Activated CD4-positive, CD25-positive, alpha-beta regulatory T cell treated with anti-CD3 and anti-CD28 coated beads, Interleukin-2, amount 50 U/mL, for 16 hours (primary cell): ENCODE data around the gene ENHO.

Source experiments
- DNase-seq: peaks from one replicate; pipeline ENCODE4 v3.0.0-alpha.2; 2020; ENCODE audit warnings: low read depth, low spot score

ENHO gene

DNA sequence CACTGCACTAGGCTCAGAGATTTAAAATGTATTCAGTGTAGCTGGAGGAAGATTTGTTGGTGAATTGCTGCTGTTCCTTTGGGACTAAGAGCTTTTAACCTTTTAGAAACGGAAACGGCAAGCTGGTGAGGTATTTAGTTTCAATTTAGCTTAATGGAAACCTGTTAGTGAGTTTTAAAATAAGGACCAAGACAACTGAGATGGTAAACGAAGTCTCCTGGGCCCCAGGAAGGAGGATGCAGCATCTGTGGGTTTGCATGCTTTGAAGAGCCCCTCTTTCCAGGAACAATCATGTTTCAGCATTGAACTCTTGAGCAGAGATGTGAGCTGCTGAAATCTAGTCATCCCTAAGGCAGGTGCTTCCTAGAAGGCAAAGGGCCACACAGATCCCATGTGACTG, 47.7 kb downstream of the ENHO start:
- DNase-seq = no peak
